Stimulated activated CD4-positive, alpha-beta T cell treated with anti-CD3 and anti-CD28 coated beads, Interleukin-4, amount 100 ng/mL, for 4 hours (primary cell): ENCODE results near the gene ADGRB2.

Experiments used
- DNase-seq, 2 experiments: peaks; one replicate each; pipeline ENCODE4 v3.0.0-alpha.2; 2020

Gene ADGRB2

DNA sequence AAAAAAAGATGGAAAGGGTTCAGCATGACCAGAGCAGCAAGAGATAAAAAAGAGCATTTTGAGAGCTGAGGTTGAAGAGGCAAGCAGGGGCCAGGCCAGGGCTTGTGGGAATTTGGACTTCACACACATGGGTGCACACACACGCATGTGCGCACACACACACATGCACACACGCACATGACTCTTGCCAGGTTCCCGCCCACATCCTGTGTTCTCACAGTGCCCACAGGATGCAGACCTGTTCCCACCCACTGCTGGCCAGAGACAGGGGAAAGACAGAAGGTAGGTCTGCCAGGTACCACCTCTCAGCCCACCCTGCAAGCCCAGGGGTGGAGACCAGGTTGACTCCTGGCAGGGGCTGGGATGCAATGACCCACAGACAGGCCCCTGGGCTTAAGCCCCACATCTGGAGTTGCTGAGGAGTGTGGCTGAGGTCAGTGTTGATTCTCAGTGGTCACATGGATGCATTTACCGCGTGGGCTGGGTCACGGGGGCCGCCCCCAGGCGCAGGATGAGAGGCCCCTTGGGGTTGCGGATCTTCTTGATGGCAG is 64.7 kb downstream of the ADGRB2 start:
- DNase-seq = no peak

GRCh38 chr1:31697369-31697984 is 66.7 kb downstream of the ADGRB2 start:
- no peak for DNase-seq

DNA sequence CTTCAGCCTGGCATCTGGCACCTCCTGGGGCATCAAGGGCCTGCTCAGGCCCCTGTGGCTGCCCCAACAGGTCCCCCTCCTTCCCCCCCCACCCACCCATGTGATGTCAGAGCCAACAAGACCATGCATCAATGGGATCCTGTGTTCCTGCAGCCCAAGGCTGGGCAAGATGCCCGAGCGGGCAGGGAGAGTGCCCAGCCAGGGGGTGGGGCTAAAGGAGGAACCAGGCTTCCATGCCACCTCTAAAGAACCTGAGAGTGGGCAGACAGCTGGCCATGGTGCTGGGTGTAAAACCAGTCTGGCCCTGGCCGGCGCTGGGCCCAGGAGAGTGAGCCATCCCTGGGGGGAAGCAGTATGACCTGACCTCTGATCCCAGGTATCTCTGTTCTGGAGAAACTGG is 67.9 kb downstream of the ADGRB2 start:
- DNase-seq = no peak

- DNase-seq = no peak
Measured at GRCh38 chr1:31695327-31695726, 68.8 kb downstream of the ADGRB2 start.

DNA sequence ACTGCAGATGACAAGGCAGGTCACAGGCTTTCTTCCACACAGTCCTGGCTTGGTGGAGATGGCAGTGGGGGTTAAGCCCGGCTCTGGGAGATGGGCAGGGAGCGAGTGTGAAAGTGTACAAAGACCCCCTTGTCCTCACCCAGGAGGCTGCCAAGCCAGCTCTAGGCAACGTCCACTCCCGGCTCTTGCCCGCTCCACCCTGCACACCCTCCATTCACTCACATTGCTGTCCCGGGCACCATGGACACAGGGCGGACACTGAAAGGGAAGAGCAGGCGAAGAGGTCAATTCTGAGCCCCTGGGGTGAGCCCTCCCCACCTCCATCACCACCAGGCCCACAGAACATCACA is 69.2 kb downstream of the ADGRB2 start:
- no peak for DNase-seq

DNA sequence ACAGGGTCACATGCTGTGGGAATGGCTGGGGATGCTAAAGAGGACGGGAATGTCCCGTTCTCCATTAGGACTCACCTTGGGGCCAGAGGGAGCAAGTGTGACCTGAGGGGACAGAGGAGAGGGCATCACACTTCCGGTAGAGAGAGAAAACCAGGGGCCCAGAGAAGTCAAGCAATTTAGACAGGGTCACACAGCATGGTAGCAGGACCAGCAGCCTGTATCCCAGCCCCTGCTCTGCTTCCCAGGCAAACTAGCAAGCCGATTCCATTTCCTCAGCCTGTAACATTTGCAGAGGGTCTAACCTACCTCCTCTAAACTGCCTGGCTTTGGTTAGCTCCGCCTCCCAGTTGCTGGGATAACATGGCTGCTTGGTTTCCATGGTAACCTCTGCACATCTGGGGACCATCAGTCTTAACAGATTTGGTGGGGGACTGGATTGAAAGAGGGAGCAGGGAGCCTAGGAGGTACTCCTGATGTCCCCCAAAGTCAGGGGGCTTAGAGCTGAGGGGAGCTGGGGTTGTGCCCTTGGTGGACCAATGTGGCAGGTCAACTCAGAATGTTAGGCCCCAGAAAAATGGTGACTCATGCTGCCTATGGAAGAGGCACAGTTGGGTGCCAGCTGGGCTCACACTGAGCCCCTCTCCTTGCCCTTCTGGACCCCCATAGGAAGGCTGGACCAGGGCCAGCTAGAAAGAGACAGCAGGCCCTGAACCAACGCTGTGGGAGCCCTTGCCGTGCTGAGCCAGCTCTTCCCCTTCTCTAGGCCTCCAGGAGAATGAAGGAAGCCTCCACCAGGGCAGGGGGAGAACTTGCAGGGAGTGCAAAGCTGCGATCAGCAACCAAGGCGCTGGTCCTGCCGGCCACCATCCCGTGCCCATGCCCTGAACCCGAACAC is 69.8 kb downstream of the ADGRB2 start:
- DNase-seq = no peak

GRCh38 chr1:31693231-31693630 is 70.9 kb downstream of the ADGRB2 start:
- DNase-seq = no peak

DNA sequence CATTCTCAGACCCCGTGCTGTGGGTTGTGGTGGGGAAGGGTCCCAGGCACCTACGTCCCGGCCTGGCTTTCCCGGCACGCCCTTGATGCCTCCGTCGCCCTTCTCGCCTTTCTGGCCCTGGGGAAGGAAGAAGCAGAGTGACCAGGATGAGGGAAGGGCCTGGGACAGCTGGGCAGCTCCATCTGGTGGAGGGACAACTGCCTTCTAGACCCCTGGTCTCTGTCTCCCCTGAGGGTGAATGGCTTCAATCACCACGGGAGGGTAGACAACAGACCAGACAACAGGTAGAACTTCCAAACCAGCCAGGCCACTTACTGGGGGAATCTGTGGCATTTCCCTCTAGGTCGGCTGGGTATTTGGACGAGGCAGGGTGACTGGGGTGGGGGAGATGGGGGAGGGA is 72.2 kb downstream of the ADGRB2 start:
- no peak for DNase-seq

- DNase-seq = no peak
Measured at GRCh38 chr1:31691446-31691845, 72.7 kb downstream of the ADGRB2 start.

GRCh38 chr1:31690921-31691320 is 73.2 kb downstream of the ADGRB2 start:
- no peak for DNase-seq

- no peak for DNase-seq
Measured at GRCh38 chr1:31689854-31690253, 74.3 kb downstream of the ADGRB2 start.

DNA sequence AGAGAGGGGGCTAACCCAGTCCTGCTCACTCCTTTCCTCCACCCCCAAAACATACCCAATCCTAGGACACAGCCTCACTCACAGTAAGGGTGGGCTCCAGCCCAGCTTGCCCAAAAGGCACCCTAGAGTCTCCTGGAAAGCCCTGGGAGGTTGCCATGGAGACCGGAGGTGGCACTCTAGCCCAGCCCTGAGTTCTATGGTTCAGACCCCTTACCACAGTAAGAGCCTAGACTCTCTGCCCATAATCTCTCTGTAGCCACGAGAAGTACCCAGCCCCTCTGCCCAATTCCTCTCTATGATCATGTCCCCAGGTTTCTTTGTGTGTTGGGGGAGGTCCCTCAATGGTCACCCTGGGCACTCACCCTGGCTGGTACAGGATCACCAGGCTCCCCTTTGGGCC is 74.8 kb downstream of the ADGRB2 start:
- no peak for DNase-seq

- no peak for DNase-seq
Measured at GRCh38 chr1:31688233-31688918, 75.8 kb downstream of the ADGRB2 start.

DNA sequence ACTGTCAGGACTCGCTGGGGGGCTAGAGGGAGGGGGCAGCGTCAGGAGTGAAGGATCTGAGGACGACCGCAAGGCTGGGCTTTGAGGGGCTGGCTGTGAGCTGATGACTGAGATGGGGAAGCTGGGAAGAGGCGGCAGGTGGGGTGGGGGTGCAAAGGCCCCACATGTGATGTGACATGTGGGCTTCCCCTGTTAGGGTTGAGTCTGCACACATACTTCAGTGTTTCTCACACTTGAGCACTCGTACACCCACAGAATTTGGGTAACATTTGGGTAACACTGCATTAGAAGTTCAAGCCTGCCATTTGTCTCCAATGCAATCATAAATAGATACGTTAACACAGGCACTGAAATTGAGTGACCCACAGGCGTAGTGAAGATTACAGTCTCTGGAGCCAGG is 76.5 kb downstream of the ADGRB2 start:
- DNase-seq = no peak

GRCh38 chr1:31685795-31686194 is 78.3 kb downstream of the ADGRB2 start:
- no peak for DNase-seq

- no peak for DNase-seq
Measured at GRCh38 chr1:31683997-31684396, 80.1 kb downstream of the ADGRB2 start.

- DNase-seq = no peak
Measured at GRCh38 chr1:31681415-31681814, 82.7 kb downstream of the ADGRB2 start.

DNA sequence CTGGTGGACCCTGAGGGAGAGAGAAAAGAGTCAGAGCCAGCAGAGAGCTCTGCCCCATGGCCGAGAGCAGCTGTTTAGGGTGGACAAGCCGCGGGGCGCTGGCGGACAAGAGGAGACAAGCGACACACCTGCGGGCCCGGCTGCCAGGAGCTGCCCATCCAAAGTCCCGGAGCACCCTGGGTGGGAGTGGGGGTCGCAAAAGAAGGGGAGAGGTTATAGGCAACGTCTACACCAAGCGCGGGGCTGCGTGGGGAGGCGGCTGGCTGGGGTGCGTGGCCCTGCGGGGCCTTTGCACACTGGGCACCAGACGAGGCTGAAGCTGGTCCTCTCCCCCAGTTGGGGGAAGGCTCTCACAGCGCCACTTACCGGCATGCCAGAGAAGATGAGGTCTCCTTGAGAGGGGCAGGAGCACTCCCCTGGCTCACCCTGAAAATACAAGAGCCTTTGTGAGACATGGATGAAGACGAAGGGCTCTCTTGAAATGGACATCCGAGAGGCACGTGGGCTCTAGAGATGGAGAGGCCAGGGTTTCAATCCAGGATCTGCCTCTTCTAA is 84.4 kb downstream of the ADGRB2 start:
- DNase-seq = no peak

GRCh38 chr1:31679091-31679490 is 85.0 kb downstream of the ADGRB2 start:
- no peak for DNase-seq

DNA sequence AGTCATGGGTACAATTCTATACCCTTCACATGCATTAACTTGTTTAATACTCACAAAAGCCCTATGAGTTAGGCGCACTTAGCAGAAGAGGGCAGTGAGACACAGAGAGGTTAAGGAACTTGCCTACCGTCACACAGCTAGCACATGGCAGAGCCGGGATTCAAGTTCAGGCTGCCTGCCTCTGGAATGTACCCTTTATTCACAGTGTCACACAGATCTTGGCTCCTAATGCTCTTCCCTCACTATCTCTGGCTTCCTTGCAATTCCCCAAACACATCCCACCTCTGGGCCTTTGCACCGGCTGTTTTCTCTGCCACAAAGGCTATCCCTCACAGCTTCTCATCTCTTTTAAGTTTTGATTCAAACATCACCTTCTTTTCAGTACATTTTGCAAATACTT is 85.5 kb downstream of the ADGRB2 start:
- no peak for DNase-seq

DNA sequence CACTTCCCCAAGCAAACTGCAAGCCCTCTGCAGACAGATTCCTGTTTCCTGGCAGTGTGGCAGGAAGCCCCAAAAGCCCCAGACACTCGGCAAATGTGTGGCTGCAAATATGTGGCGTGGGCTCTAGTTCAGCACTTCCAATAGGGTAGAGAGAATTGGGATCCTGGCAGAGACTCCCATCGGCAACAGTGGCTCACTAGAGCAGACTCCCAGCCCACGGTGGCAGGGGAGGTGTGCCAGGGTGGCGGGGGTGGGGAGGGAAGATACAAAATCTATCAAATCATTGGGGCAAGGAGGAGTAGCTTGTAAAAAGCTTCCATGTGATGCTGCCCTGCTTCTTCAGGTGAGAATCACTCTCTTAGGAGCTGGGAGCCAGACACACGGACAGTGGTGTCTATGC is 86.2 kb downstream of the ADGRB2 start:
- DNase-seq = no peak

- no peak for DNase-seq
Measured at GRCh38 chr1:31677401-31677800, 86.7 kb downstream of the ADGRB2 start.
